Adrenal gland (tissue), 12 donors: Measurements from ENCODE around the gene CDO1. TPM values are rescaled to one million over a fixed set of nuclear protein-coding genes. Genes with fewer than 3 reads are reported as not detected.

ENCODE experiments used
- DNase-seq, 7 donors: peaks; one replicate each; pipeline ENCODE4 v3.0.0-alpha.2; 2019 to 2020
- H3K27ac ChIP-seq, 5 donors: fragments of 200-600 bp; sonication (generic) in 4 of 5; 1 replicate in 3 of 5; 2 replicates in 2 of 5; pipeline versions ENCODE4 v1.5.1 to v1.8.0; 2016 to 2020; ENCODE audit warnings: mild to moderate bottlenecking in 1 of 5
- H3K27me3 ChIP-seq: fragments of 200-600 bp; 2 replicates; pipeline ENCODE4 v1.8.0; 2021
- H3K36me3 ChIP-seq, 2 donors: fragments of 200-600 bp; replicated peaks in 1 of 2; 1 replicate in 1 of 2; 2 replicates in 1 of 2; pipeline versions ENCODE4 v1.5.1 to v1.8.0; 2018 to 2022
- H3K4me1 ChIP-seq, 2 donors: fragments of 200-600 bp; replicated peaks in 1 of 2; 1 replicate in 1 of 2; 2 replicates in 1 of 2; pipeline versions ENCODE4 v1.5.1 to v1.8.0; 2018 to 2021
- H3K4me3 ChIP-seq, 4 donors: fragments of 200-600 bp; sonication (generic) in 3 of 4; one replicate each; pipeline ENCODE4 v1.5.1; 2016 to 2018
- H3K9me3 ChIP-seq, 3 donors: fragments of 200-600 bp; sonication (generic) in 1 of 3; replicated peaks in 1 of 3; 1 replicate in 2 of 3; 2 replicates in 1 of 3; pipeline versions ENCODE4 v1.5.1 to v1.8.0; 2016 to 2021
- POLR2A ChIP-seq, 2 donors: fragments of 450-650 bp; IDR thresholded peaks; one replicate each; pipeline ENCODE4 v1.6.1; 2017; ENCODE audit warnings: antibody characterized with exemption in 2 of 2, mild to moderate bottlenecking in 2 of 2, moderate library complexity in 1 of 2
- WGBS, 4 donors: extraction: QIAGEN DNeasy Blood & Tissue Kit in 2 of 4; methylation state at CpG; one replicate each; pipeline versions ENCODE4 v1.1.5 to v1.1.7; 2013 to 2017; 5-methylcytosine and 5-hydroxymethylcytosine counted together
- intact Hi-C, 2 donors: fragments of 100-400 bp; cut with DNase I; formaldehyde crosslinking; loops; one replicate each; pipeline versions ENCODE4 v1.14.1 to v1.15.0; 2022 to 2023
- polyA plus RNA-seq, 3 donors: library from polyadenylated mRNA; stranded (reverse); fragments of 200-250 nt in 2 of 3; fragments of 350-450 nt in 1 of 3; fragmentation: Illumina TruSeq in 1 of 3; extraction: RNeasy Lipid Tissue Mini Kit (QIAGEN cat#74804) in 1 of 3; gene quantifications; one replicate each; pipeline ENCODE4 v1.2.3, GENCODE V29; 2013 to 2014
- total RNA-seq, 9 donors: library from RNA; depleted of rRNA in 4 of 9; stranded (reverse); fragments of >200 nt in 4 of 9; fragments of 120-200 nt in 1 of 9; fragmentation: NEBNext Ultra II Directional in 1 of 9; extraction: Animal tissue kit (Norgen Biotek cat#: 25700) in 1 of 9; gene quantifications; one replicate each; pipeline versions ENCODE4 v1.1.0 to v1.2.4, GENCODE V29; 2013 to 2023
- TF ChIP-seq, protein P1 (sequence below), 6 experiments: fragments of 450-650 bp in 4 of 6; fragments of 200-600 bp in 2 of 6; sonication (generic) in 1 of 6; IDR thresholded peaks; 1 replicate in 5 of 6; 2 replicates in 1 of 6; pipeline versions ENCODE4 v1.5.1 to v1.8.0; 2016 to 2021; ENCODE audit warnings: antibody characterized with exemption in 6 of 6, mild to moderate bottlenecking in 2 of 6, moderate library complexity in 1 of 6
- donor health status: healthy with polysubstance abuse.
- donor health status: Bipolar disorder and iron deficiency.
- donor health status: DM: yes; HTN: yes; CAD: no.
- donor health status: DM: no; HTN: no; CAD: no.
- donor health status: DM: no; HTN: no; CAD: no.
- donor health status: DM: yes; HTN: yes; CAD: no.

Gene CDO1
- total and polyA plus RNA-seq, 12 donors, result 7.5 to 87.3 (median 19.9) TPM

DNA sequence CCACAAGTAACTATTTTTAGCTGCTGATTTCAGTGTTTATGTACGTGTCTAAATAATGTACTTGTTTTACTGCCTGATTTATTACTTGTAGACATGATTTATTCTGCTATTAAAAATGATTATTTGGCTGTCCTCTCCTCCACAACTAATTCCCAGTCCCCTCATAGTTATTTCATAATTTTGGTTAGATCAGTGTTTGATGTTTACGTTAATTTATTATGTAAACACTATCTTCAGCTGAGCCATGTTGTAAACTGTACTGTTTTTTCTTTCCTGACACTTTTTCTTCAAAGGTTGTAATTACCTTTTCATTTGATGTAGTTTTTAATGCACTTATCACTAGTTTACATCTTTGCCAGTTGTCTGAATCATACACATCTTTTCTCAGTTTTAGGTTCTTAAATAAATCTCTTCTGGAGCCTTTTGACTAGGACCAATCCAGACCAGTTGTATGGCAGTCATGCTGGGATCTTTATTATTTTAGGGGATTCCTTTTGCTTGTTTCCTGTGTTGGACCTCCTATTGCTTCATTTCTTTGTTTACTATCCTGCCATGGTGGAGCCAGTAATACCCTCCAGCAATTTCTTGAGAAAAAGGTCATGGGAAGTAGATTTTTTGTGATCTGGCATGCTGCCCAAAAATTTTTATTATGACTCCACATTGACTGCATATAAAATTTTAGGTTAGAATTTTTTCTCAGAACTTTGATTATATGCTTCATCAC, 41.3 kb upstream of the CDO1 start:
- H3K9me3 ChIP-seq, result no peaks in the 10 kb centered on the region
- TF ChIP-seq, protein P1, sequence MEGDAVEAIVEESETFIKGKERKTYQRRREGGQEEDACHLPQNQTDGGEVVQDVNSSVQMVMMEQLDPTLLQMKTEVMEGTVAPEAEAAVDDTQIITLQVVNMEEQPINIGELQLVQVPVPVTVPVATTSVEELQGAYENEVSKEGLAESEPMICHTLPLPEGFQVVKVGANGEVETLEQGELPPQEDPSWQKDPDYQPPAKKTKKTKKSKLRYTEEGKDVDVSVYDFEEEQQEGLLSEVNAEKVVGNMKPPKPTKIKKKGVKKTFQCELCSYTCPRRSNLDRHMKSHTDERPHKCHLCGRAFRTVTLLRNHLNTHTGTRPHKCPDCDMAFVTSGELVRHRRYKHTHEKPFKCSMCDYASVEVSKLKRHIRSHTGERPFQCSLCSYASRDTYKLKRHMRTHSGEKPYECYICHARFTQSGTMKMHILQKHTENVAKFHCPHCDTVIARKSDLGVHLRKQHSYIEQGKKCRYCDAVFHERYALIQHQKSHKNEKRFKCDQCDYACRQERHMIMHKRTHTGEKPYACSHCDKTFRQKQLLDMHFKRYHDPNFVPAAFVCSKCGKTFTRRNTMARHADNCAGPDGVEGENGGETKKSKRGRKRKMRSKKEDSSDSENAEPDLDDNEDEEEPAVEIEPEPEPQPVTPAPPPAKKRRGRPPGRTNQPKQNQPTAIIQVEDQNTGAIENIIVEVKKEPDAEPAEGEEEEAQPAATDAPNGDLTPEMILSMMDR (IDR thresholded peaks at IDR 0.05), result no peak
- no peak for TF ChIP-seq POLR2A (IDR thresholded peaks at IDR 0.05)
- H3K36me3 ChIP-seq, result no peaks in the 10 kb centered on the region
- DNase-seq, result no peak
- intact Hi-C loops, result no loop called here
- H3K27ac ChIP-seq, result no peak overlapping the region
- H3K4me1 ChIP-seq, result peaks cover 7 to 30% of the 10 kb centered on the region in 2 donors
- 43 to 46% (median 44%) methylated on average over 2 of the region's 2 CpGs for WGBS, 4 donors
- H3K27me3 ChIP-seq, result no peaks in the 10 kb centered on the region
- no peak overlapping the region for H3K4me3 ChIP-seq

DNA sequence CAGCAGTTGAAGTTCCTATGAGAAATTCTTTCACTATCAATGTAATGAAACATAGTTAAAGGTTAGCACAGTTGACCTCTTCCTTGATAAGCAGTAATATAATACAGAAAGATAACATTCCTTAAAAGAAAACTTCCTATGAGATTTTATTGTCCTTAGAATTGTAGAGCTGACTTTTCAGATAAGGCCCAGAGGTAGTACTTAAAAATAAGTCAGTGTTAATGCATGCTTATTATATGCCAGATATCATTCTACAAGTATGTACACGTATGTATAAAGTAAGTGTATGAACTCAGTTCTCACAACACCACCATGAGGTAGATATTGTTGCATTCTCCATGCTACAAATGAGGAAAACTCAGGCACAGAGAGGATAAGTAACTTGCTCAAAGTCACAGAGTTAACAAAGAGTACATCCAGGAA, 40.6 kb upstream of the CDO1 start:
- intact Hi-C loops, result no loop called here
- no peak for DNase-seq
- Histone ChIP-seq H3K4me1 (peaks cover 7 to 30% of the 10 kb centered on the region in 2 donors), H3K4me3 (no peak overlapping the region), H3K27me3 (no peaks in the 10 kb centered on the region), H3K27ac (no peak overlapping the region), H3K9me3 (no peaks in the 10 kb centered on the region), H3K36me3 (no peaks in the 10 kb centered on the region)
- TF ChIP-seq, protein P1 (IDR thresholded peaks at IDR 0.05), result no peak
- TF ChIP-seq POLR2A (IDR thresholded peaks at IDR 0.05), result no peak
- 81 to 94% (median 85%) methylated on average over 1 of the region's 1 CpG for WGBS, 4 donors

DNA sequence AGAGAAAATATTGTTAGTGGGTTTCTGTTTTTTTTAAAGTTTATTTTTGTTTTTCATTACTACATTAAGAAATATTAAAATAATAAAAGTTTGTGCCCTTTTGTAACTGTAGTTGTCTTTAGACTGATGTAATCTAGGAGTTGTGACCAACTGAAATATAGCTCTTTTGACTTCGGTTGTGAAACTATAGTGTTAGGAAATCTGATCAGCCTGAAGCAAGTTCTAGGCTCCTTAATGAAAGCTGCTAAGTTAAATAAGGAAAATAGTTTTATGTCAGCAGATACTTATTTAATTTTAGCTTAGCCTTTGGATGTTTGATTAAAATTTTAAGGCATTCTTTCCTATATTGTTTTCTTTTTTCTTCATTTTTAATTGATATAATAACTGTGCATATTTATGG, 39.5 kb upstream of the CDO1 start:
- TF ChIP-seq, protein P1 (IDR thresholded peaks at IDR 0.05), result no peak
- no peak for TF ChIP-seq POLR2A (IDR thresholded peaks at IDR 0.05)
- Histone ChIP-seq H3K9me3 (no peaks in the 10 kb centered on the region), H3K27me3 (no peaks in the 10 kb centered on the region), H3K4me3 (no peak overlapping the region), H3K36me3 (no peaks in the 10 kb centered on the region), H3K27ac (no peak overlapping the region), H3K4me1 (peaks cover 7 to 37% of the 10 kb centered on the region in 2 donors)
- intact Hi-C loops, result no loop called here
- no peak for DNase-seq
- WGBS, 4 donors, result 44 to 71% (median 58%) methylated on average over 1 of the region's 1 CpG

DNA sequence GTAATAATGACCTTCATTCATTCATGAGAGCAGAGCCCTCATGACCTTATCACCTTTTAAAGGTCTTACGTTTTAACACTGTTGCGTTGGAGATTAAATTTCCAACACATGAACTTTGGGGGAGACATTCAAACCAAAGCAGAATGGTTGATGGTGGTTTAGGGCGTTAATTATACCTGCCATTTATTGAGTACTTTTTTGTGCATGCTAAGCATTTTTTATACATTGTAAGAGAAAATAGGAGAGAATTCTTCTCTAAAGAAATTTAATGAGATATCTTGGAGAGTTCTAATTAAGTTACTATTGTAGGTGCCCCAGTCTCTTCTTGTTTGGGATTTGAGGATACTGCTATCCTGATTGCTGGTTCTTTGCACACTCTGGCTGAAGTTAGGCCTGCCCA, 37.7 kb upstream of the CDO1 start:
- TF ChIP-seq, protein P1 (IDR thresholded peaks at IDR 0.05), result no peak
- TF ChIP-seq POLR2A (IDR thresholded peaks at IDR 0.05), result no peak
- Histone ChIP-seq H3K27ac (no peak overlapping the region), H3K4me1 (peaks cover 13 to 43% of the 10 kb centered on the region in 2 donors), H3K4me3 (no peak overlapping the region), H3K27me3 (no peaks in the 10 kb centered on the region), H3K36me3 (no peaks in the 10 kb centered on the region), H3K9me3 (no peaks in the 10 kb centered on the region)
- no peak for DNase-seq
- intact Hi-C loops, result no loop called here
- WGBS, 4 donors, result 88 to 95% (median 89%) methylated on average over 3 of the region's 3 CpGs
